ENCODE measurements around the gene ST3GAL6.

DNA sequence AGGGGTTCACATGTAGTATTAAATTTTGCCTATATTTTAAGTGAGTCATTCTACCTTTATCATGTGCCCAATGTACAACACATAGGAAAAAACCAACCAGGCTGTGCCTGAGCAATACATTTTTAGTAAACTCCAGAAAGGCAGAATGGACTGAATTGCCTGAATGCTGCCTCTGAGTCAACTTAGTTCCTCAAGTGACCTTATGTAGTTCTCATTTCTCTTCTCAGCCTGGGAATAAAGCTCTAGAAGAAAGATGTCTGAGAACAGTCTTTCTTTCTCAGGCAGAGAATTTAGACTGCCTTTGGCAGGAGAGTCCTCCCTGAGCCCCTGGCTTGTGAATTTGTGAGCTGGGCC, 13.0 kb downstream of the ST3GAL6 start:
- TF ChIP-seq KDM5A (IDR thresholded peaks at IDR 0.05; ENCODE audit: low read length) (no peak), CTCF (IDR thresholded peaks at IDR 0.05; ENCODE audit: control extremely low read depth in 1 of 3, insufficient read depth in 1 of 3, low read depth in 1 of 3, low read length in 3 of 3) (no peak), NRF1 (IDR thresholded peaks at IDR 0.05; ENCODE audit: low read depth, low read length) (no peak), BACH1 (IDR thresholded peaks at IDR 0.05; ENCODE audit: low read length) (no peak), CBX8 (IDR thresholded peaks at IDR 0.05; ENCODE audit: borderline replicate concordance, low read depth, low read length) (no peak), EZH2 (IDR thresholded peaks at IDR 0.05; ENCODE audit: low read depth, low read length, severe bottlenecking) (no peak), POLR2AphosphoS5 (IDR thresholded peaks at IDR 0.05; ENCODE audit: low read depth, low read length) (no peak)
